Measurements from ENCODE around the gene LCE3A. TPM values are rescaled to one million over a fixed set of nuclear protein-coding genes. Genes with fewer than 3 reads are reported as not detected.

Gene LCE3A
- total and polyA plus RNA-seq, 2 of the 8 experiments (the other 6 are each of a cell fraction or from before 2014, with no cell fraction given): not detected

DNA sequence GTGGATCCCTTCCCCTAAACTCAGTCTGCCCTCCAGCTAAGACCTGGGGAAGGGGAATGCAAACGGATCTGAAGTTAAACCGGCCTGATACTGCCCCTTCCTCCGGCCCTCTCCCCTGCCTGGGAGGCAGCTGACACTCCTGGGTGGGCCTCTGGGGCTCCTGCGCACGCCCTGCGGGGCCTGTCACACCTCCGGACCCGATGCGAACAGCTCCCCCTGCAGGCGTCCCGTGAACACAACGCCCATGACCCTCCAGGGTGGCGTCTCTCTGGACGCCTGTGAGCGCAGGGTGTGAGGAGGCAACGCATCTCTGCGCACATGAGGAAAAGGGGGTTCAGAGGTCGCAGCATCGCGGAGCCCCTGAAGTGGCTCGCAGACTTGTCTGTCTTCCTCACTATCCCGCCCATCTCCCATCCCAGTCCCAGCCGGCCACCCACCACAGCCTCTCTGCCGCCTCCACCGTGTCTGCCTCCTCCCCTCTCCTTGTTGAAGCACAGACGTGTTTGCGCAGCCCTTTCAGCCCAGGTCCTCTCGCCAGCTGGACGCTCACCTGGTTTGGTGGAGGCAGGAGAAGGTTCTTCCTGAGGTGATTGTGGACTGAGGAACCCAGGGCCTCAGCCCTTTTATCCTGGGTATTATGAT, 421 bp upstream of the LCE3A start:
- H2AK5ac ChIP-seq (ENCODE audit: low read depth, low read length): no peak overlapping the region
- CTCF ChIA-PET (ENCODE audit: partially characterized antibody): no interaction called here

More for the DNA sequence above, 421 bp upstream of the LCE3A start:
- H3K27ac ChIP-seq (ENCODE audit: low read depth, low read length): no peak overlapping the region
- no peak overlapping the region for H2BK5ac ChIP-seq (ENCODE audit: low read depth, low read length)
- H2BK120ac ChIP-seq (replicated peaks; ENCODE audit: low read depth, low read length): no peak overlapping the region
- 93% methylated on average over 22 of the region's 29 CpGs; no CpG with 5 or more reads in 1 of the 2 experiments for WGBS, 2 experiments (ENCODE audit: extremely low coverage in 1 of 2, insufficient coverage in 1 of 2, insufficient read length in 1 of 2, insufficient replicate concordance in 2 of 2, low coverage in 1 of 2, low lambda C conversion rate in 2 of 2, missing lambda C conversion rate in 1 of 2)
- DNase-seq (ENCODE audit: low read depth in 1 of 2, low spot score in 2 of 2) (peak in 1 of 2 experiments; percentile 47), FAIRE-seq (no peak)
- H4K20me1 ChIP-seq (replicated peaks in 1 of 2; ENCODE audit: control insufficient read depth in 1 of 2, insufficient read depth in 2 of 2, low read length in 2 of 2): no peaks in the 10 kb centered on the region
- H3K9me3 ChIP-seq (ENCODE audit: insufficient read depth in 2 of 2, low read depth in 1 of 2, low read length in 1 of 2): peaks cover 79 to 92% of the 10 kb centered on the region in 2 experiments
- H3K23ac ChIP-seq (ENCODE audit: insufficient read length): no peak overlapping the region
- H3K79me1 ChIP-seq (ENCODE audit: low read depth, low read length): no peaks in the 10 kb centered on the region
- no peak overlapping the region for H2BK15ac ChIP-seq (ENCODE audit: low read length)
- no peaks in the 10 kb centered on the region for H3K36me3 ChIP-seq (ENCODE audit: control insufficient read depth in 2 of 4, insufficient read depth in 4 of 4, low read length in 3 of 4)
- H2BK12ac ChIP-seq (ENCODE audit: low read depth, low read length): no peak overlapping the region
- no peak overlapping the region for H3K4me2 ChIP-seq (ENCODE audit: insufficient read depth in 1 of 2, low read depth in 2 of 2, low read length in 2 of 2)
- H2AFZ ChIP-seq (ENCODE audit: low read length): no peak overlapping the region
- TF ChIP-seq EP300 (IDR thresholded peaks at IDR 0.05; ENCODE audit: borderline replicate concordance in 1 of 2, low read depth in 2 of 2, low read length in 2 of 2): no peak
- TF ChIP-seq, protein P1, sequence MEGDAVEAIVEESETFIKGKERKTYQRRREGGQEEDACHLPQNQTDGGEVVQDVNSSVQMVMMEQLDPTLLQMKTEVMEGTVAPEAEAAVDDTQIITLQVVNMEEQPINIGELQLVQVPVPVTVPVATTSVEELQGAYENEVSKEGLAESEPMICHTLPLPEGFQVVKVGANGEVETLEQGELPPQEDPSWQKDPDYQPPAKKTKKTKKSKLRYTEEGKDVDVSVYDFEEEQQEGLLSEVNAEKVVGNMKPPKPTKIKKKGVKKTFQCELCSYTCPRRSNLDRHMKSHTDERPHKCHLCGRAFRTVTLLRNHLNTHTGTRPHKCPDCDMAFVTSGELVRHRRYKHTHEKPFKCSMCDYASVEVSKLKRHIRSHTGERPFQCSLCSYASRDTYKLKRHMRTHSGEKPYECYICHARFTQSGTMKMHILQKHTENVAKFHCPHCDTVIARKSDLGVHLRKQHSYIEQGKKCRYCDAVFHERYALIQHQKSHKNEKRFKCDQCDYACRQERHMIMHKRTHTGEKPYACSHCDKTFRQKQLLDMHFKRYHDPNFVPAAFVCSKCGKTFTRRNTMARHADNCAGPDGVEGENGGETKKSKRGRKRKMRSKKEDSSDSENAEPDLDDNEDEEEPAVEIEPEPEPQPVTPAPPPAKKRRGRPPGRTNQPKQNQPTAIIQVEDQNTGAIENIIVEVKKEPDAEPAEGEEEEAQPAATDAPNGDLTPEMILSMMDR (IDR thresholded peaks at IDR 0.05; ENCODE audit: control extremely low read depth in 1 of 3, insufficient read depth in 1 of 3, low read depth in 1 of 3, low read length in 3 of 3): peak in 1 of 3 experiments; percentile 11; a peak in 1 of 4 replicates
- H2BK20ac ChIP-seq (ENCODE audit: low read length): no peak overlapping the region
- H3K27me3 ChIP-seq (replicated peaks in 1 of 4; ENCODE audit: control insufficient read depth in 3 of 4, extremely low read depth in 1 of 4, insufficient read depth in 3 of 4, low read length in 3 of 4): no peaks in the 10 kb centered on the region
- no peaks in the 10 kb centered on the region for H3K79me2 ChIP-seq (ENCODE audit: control insufficient read depth in 1 of 2, insufficient read depth in 2 of 2, low read length in 2 of 2)
- H3K56ac ChIP-seq (replicated peaks; ENCODE audit: insufficient read length, low read depth, low read length): no peak overlapping the region
- no peak overlapping the region for H3K14ac ChIP-seq (ENCODE audit: insufficient read length)
- H3K4ac ChIP-seq (replicated peaks; ENCODE audit: insufficient read length, low read depth, low read length): no peak overlapping the region
- no peak overlapping the region for H4K8ac ChIP-seq (ENCODE audit: extremely low read depth, insufficient read depth, low read length)
- no peak overlapping the region for H4K91ac ChIP-seq (replicated peaks; ENCODE audit: insufficient read length, low read length)
- H3K23me2 ChIP-seq (ENCODE audit: low read depth, low read length): no peaks in the 10 kb centered on the region; the same call in 1 of the 2 replicates
- POLR2A ChIA-PET (ENCODE audit: partially characterized antibody): no interaction called here
- H4K5ac ChIP-seq (ENCODE audit: insufficient read length, low read depth, low read length): no peak overlapping the region
- H3K4me1 ChIP-seq (replicated peaks in 1 of 4; ENCODE audit: control insufficient read depth in 3 of 4, insufficient read depth in 4 of 4, low read length in 3 of 4): no peaks in the 10 kb centered on the region
- H3K18ac ChIP-seq (ENCODE audit: extremely low read depth, low read length): no peak overlapping the region
- H3K9ac ChIP-seq (replicated peaks in 1 of 4; ENCODE audit: extremely low read depth in 1 of 4, low read depth in 3 of 4, low read length in 3 of 4): no peak overlapping the region
- H3K4me3 ChIP-seq (ENCODE audit: extremely low read depth in 1 of 4, insufficient read depth in 2 of 4, low read depth in 3 of 4, low read length in 4 of 4): no peak overlapping the region

Measured in H1 (cell line).